ENCODE results near the gene SKIC8.

SKIC8 gene

GRCh38 chr15:78299101-78299930 is at the start of gene SKIC8:
Gene SKIC8, minus strand, starts transcription at chr15:78299609. Its CDS starts 3,923 bp downstream, at chr15:78295686.
- DNase-seq (ENCODE audit: low read depth in 1 of 2, low spot score in 1 of 2): peak; percentile 80 to 89

- DNase-seq (ENCODE audit: low read depth in 1 of 2, low spot score in 1 of 2): no peak
Observed at GRCh38 chr15:78347586-78348543, 48.5 kb upstream of the SKIC8 start.

DNA sequence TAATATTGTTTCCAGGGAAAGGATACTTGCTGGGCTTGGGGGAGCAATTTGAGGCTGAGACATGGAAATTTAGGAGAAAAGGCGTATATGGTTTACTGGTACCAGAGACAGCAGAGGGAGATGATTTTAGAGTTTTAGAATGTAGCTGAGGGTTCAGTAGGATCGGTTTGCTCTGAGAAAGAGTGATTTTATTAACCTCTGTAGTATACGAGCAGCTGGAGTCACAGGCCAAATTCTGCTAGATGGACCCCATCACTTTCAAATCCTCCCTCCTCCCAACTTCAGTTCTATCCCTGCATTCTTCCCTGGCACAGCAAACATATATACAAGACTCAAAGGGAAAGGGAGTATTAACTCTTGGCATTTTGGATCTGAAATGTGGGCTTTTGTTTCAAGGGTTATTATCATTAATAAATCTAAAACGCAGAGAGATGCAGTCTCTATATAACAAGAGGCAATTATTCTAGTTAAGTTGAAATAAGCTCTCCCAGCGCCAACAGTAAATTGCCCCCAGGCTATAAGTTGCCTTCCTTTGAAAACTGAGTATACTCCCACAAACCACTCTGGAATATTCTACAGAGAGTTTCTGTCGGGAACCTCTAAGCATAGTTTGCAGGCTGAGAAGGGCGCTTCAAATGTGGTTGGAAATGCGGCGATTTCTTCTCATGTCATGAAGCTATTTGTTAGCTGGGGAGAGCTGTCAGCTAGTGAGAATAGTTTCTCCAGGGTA is 46.2 kb upstream of the SKIC8 start:
- DNase-seq (ENCODE audit: low read depth in 1 of 2, low spot score in 1 of 2): no peak

GRCh38 chr15:78343276-78344060 is 44.1 kb upstream of the SKIC8 start:
- DNase-seq (ENCODE audit: low read depth in 1 of 2, low spot score in 1 of 2): no peak

DNA sequence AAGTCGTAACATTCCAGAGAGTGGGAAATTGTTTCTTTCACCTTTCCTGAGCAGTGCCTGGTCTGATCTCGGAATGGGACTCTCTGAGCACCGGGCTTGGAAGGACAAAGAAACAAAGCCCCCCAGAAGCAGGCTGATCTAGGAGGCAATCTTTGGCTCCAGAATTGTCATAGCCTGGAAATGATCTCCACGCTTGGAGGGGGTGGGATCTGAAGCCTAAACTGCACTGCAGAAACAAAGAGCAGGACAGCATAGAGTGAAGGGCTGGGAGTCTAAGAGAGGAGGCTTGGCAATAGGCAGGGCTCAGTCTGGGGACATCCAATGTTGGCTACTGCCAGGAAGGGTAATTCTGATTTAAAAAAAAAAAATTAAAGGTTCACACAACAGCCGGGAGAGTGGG is 42.6 kb upstream of the SKIC8 start:
- no peak for DNase-seq (ENCODE audit: low read depth in 1 of 2, low spot score in 1 of 2)

- no peak for DNase-seq (ENCODE audit: low read depth in 1 of 2, low spot score in 1 of 2)
Observed at GRCh38 chr15:78341057-78341987, 41.9 kb upstream of the SKIC8 start.

GRCh38 chr15:78340231-78341056 is 41.0 kb upstream of the SKIC8 start, which contains the start of gene CRABP1:
Gene CRABP1, plus strand, starts transcription at chr15:78340353. Its CDS starts 76 bp downstream, at chr15:78340429.
- DNase-seq (ENCODE audit: low read depth in 1 of 2, low spot score in 1 of 2): no peak

GRCh38 chr15:78339559-78339958 is 40.1 kb upstream of the SKIC8 start:
- DNase-seq (ENCODE audit: low read depth in 1 of 2, low spot score in 1 of 2): no peak

DNA sequence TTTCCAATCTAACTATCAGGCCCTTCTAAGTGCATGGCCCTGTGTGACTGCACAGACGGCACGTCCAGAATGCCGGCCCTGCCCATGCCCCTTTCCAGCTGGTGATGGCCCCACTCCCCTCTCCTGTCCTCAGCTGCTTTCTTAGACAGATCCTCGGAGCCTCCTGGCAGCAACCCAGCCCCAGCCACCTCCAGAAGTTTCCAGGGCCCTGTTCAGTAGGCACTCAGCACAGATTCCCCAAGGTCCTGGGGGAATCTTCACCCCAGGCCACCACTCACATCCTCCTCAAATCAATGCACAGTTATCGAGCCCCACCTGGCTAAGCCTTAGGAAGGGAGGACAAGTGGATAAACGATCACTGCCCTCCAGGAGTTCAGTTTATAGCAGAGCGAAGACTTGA is 39.4 kb upstream of the SKIC8 start:
- DNase-seq (ENCODE audit: low read depth in 1 of 2, low spot score in 1 of 2): no peak

DNA sequence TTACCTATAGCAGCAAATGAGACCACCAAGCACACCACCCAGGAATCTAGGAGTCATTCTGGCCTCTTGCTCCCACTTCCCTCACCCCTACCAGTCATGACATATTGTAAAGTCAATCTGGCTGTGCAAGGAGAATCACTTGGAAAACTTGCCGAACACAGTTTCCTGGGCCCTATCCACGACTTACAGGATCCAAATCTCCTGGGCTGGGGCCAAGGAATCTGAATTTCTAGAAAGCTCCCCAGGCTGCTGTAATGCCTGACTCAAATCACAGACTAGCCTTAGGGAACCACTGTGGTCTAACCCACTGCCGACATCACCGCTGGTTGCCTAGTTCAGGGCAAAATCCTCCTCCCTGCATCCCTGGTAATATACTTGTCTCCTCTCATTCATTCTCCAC is 36.6 kb upstream of the SKIC8 start:
- no peak for DNase-seq (ENCODE audit: low read depth in 1 of 2, low spot score in 1 of 2)

GRCh38 chr15:78334845-78335244 is 35.4 kb upstream of the SKIC8 start:
- DNase-seq (ENCODE audit: low read depth in 1 of 2, low spot score in 1 of 2): no peak

- DNase-seq (ENCODE audit: low read depth in 1 of 2, low spot score in 1 of 2): no peak
Observed at GRCh38 chr15:78329625-78330024, 30.2 kb upstream of the SKIC8 start.

DNA sequence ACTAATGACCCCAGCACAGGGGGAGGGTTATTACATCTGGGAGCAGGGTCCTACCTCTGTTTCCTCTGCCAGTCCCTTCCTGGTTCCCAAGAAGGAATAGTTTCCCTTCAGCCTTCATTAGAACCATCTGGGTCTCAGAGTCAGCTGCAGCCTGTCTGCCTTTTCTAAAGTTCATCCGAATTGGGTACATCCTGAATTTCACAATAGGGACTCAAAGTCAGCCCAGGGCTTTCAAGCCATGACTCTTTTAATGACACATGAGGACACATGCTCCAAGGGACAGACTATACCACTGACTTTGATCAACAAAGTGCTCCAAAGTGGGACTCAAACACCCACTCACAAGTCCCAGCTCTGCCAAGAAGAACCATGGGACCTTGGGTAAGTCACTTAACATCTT is 28.1 kb upstream of the SKIC8 start:
- DNase-seq (ENCODE audit: low read depth in 1 of 2, low spot score in 1 of 2): no peak

DNA sequence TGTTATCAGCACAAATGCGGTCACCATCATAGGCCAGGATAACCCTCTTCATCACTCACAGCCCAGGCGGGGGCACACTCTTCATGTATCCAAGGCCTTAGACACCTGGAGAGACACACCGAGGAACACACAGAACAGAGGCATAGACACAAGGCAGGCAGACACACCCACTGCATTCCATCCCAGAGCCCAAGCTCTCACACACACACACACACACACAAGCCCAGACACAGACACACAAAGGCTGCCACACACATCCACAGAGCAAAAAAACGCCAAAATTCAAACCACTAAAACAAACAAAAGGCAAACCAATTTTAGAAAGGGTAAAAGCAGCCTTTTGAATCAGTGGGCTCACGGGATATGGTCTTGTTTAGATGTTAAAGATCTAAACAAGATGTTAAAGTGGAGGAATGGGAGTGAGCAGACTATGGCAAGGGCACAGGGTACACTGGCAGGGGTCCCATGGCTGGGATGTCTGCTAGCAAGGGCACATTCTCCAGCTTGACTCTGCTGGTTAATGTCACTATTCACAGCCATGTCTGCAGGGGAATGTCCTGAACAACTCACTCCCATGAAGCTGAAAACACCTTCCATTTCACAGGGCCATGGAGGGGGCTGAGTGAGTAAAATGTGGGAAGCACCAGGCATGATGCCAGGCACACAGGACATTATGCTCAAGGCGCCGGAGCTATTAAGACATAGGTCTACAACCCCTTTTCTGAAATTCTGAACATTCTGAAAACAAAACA is 25.9 kb upstream of the SKIC8 start:
- no peak for DNase-seq (ENCODE audit: low read depth in 1 of 2, low spot score in 1 of 2)

GRCh38 chr15:78324144-78324543 is 24.7 kb upstream of the SKIC8 start:
- no peak for DNase-seq (ENCODE audit: low read depth in 1 of 2, low spot score in 1 of 2)

GRCh38 chr15:78323693-78324092 is 24.3 kb upstream of the SKIC8 start:
- no peak for DNase-seq (ENCODE audit: low read depth in 1 of 2, low spot score in 1 of 2)

DNA sequence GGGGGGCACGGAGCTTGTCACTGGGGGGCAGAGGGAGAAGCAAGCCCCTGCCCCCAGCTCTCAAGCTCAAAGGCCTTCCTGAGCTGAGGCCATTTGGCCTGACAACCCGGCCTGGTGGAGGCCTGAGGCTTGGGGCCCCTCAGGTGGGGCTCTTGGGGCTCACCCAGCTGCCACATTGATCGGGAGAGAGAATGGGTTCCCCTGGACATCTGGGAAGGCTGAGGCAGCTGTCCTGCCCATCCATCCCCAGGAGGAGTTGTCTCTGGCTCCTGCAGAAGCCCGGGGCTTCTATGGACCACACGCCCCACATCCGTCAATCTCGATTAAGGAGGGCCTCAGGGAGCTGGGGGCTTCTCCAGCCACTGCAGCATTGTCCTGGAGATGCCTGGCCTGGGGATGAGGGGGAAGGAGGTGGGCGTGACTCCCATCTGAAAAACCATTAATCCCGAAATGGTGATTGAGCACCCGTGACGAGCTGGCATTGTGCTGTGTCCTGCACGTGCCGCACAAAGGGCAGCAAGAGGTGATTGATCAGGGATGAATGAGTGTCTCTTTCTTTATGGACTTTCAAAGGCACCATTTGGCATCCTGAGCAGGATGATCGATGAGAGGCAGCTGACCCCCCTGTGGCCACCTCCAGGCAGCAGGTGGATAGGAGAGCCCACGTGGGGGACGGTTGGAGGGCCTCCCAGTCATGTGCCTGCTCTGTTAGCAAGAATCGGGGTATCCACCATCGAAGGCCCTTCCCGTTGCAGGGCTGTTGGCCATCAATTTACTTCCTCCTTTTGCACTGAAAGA is 23.5 kb upstream of the SKIC8 start:
- no peak for DNase-seq (ENCODE audit: low read depth in 1 of 2, low spot score in 1 of 2)
